ENCODE data around the gene TMEM151B. TPM values are rescaled to one million over a fixed set of nuclear protein-coding genes. Genes with fewer than 3 reads are reported as not detected.

TMEM151B gene
- total RNA-seq, 8 experiments from 2014 or later, result 0.41 to 21.4 (median 14.3) TPM

GRCh38 chr6:44284867-44285266 is 14.6 kb downstream of the TMEM151B start:
- WGBS, 10 experiments, result 0 to 60% (median 37%) methylated on average over 1 to 3 of the region's 4 CpGs; no CpG with 5 or more reads in 1 of the 10 experiments
- in situ Hi-C loops (cut with MboI; ENCODE audit: low pct_unique_long_range_greater_than_20kb in 2 of 9, low sequenced_read_pairs in 9 of 9, unreplicated experiment in 9 of 9), result no loop called here

GRCh38 chr6:44285552-44286284 is 15.5 kb downstream of the TMEM151B start:
- in situ Hi-C loops (cut with MboI; ENCODE audit: low pct_unique_long_range_greater_than_20kb in 2 of 9, low sequenced_read_pairs in 9 of 9, unreplicated experiment in 9 of 9), result no loop called here
- 17 to 50% (median 37%) methylated on average over 1 to 7 of the region's 25 CpGs; no CpG with 5 or more reads in 2 of the 10 experiments for WGBS, 10 experiments
- Histone ChIP-seq H3K4me1 (replicated peaks in 1 of 2) (no peaks in the 10 kb centered on the region), H3K4me3 (no peak overlapping the region), H3K27ac (no peak overlapping the region)
- ATAC-seq (replicated peaks in 6 of 8), result peak in 2 of 8 experiments; percentile 26 to 59

More at GRCh38 chr6:44284867-44285266, 14.6 kb downstream of the TMEM151B start:
- Histone ChIP-seq H3K4me1 (replicated peaks in 1 of 2) (no peaks in the 10 kb centered on the region), H3K27ac (no peak overlapping the region), H3K4me3 (no peak overlapping the region)
- no peak for ATAC-seq (replicated peaks in 6 of 8)

GRCh38 chr6:44286285-44286565 is 16.0 kb downstream of the TMEM151B start:
- in situ Hi-C loops (cut with MboI; ENCODE audit: low pct_unique_long_range_greater_than_20kb in 2 of 9, low sequenced_read_pairs in 9 of 9, unreplicated experiment in 9 of 9), result no loop called here
- ATAC-seq (replicated peaks in 6 of 8), result no peak
- WGBS, 10 experiments, result 70 to 100% (median 90%) methylated on average over 1 to 7 of the region's 12 CpGs; no CpG with 5 or more reads in 5 of the 10 experiments
- no peak overlapping the region for H3K4me3 ChIP-seq
- H3K4me1 ChIP-seq (replicated peaks in 1 of 2), result no peaks in the 10 kb centered on the region
- H3K27ac ChIP-seq, result no peak overlapping the region

- Histone ChIP-seq H3K4me1 (replicated peaks in 1 of 2) (no peaks in the 10 kb centered on the region), H3K27ac (no peak overlapping the region), H3K4me3 (no peak overlapping the region)
- no peak for ATAC-seq (replicated peaks in 6 of 8)
- 0 to 67% (median 36%) methylated on average over 1 to 2 of the region's 2 CpGs; no CpG with 5 or more reads in 1 of the 10 experiments for WGBS, 10 experiments
- in situ Hi-C loops (cut with MboI; ENCODE audit: low pct_unique_long_range_greater_than_20kb in 2 of 9, low sequenced_read_pairs in 9 of 9, unreplicated experiment in 9 of 9), result no loop called here
Observed at GRCh38 chr6:44286747-44287146, 16.5 kb downstream of the TMEM151B start.

- WGBS, 10 experiments, result 29 to 63% (median 42%) methylated on average over 1 to 4 of the region's 7 CpGs; no CpG with 5 or more reads in 6 of the 10 experiments
- in situ Hi-C loops (cut with MboI; ENCODE audit: low pct_unique_long_range_greater_than_20kb in 2 of 9, low sequenced_read_pairs in 9 of 9, unreplicated experiment in 9 of 9), result no loop called here
Observed at GRCh38 chr6:44289726-44290260, 19.5 kb downstream of the TMEM151B start.

GRCh38 chr6:44291841-44292240 is 21.6 kb downstream of the TMEM151B start:
- H3K4me3 ChIP-seq, result no peak overlapping the region
- H3K27ac ChIP-seq, result no peak overlapping the region
- WGBS, 10 experiments, result 0 to 38% (median 8%) methylated on average over 1 to 3 of the region's 4 CpGs; no CpG with 5 or more reads in 7 of the 10 experiments
- in situ Hi-C loops (cut with MboI; ENCODE audit: low pct_unique_long_range_greater_than_20kb in 2 of 9, low sequenced_read_pairs in 9 of 9, unreplicated experiment in 9 of 9), result no loop called here
- peak in 1 of 8 experiments; percentile 12 for ATAC-seq (replicated peaks in 6 of 8)
- H3K4me1 ChIP-seq (replicated peaks in 1 of 2), result peaks cover under 1 to 4% of the 10 kb centered on the region in 2 donors

More at GRCh38 chr6:44289726-44290260, 19.5 kb downstream of the TMEM151B start:
- Histone ChIP-seq H3K4me1 (replicated peaks in 1 of 2) (no peaks in the 10 kb centered on the region), H3K27ac (no peak overlapping the region), H3K4me3 (no peak overlapping the region)
- peak in 3 of 8 experiments; percentile 9 to 46 (median 31) for ATAC-seq (replicated peaks in 6 of 8)

- 42 to 83% (median 67%) methylated on average over 1 to 3 of the region's 4 CpGs; no CpG with 5 or more reads in 4 of the 10 experiments for WGBS, 10 experiments
- ATAC-seq (replicated peaks in 6 of 8), result no peak
- no peak overlapping the region for H3K4me3 ChIP-seq
- no peak overlapping the region for H3K27ac ChIP-seq
- H3K4me1 ChIP-seq (replicated peaks in 1 of 2), result peaks cover 2 to 7% of the 10 kb centered on the region in 2 donors
- in situ Hi-C loops (cut with MboI; ENCODE audit: low pct_unique_long_range_greater_than_20kb in 2 of 9, low sequenced_read_pairs in 9 of 9, unreplicated experiment in 9 of 9), result no loop called here
Observed at GRCh38 chr6:44292661-44293365, 22.6 kb downstream of the TMEM151B start.

GRCh38 chr6:44294832-44295791 is 24.9 kb downstream of the TMEM151B start:
- in situ Hi-C loops (cut with MboI; ENCODE audit: low pct_unique_long_range_greater_than_20kb in 2 of 9, low sequenced_read_pairs in 9 of 9, unreplicated experiment in 9 of 9), result no loop called here
- no peak for ATAC-seq (replicated peaks in 6 of 8)
- H3K4me3 ChIP-seq, result no peak overlapping the region
- H3K27ac ChIP-seq, result no peak overlapping the region
- 34 to 100% (median 60%) methylated on average over 1 to 3 of the region's 7 CpGs; no CpG with 5 or more reads in 1 of the 10 experiments for WGBS, 10 experiments
- peaks cover 7 to 13% of the 10 kb centered on the region in 2 donors for H3K4me1 ChIP-seq (replicated peaks in 1 of 2)

GRCh38 chr6:44297063-44298038 is 27.1 kb downstream of the TMEM151B start:
- Histone ChIP-seq H3K27ac (no peak overlapping the region), H3K4me3 (peak overlapping the region; percentile 52 to 61 (median 53)), H3K4me1 (replicated peaks in 1 of 2) (peaks cover 7 to 13% of the 10 kb centered on the region in 2 donors)
- 0% methylated on average over 1 to 26 of the region's 86 CpGs; no CpG with 5 or more reads in 8 of the 10 experiments for WGBS, 10 experiments
- in situ Hi-C loops (cut with MboI; ENCODE audit: low pct_unique_long_range_greater_than_20kb in 2 of 9, low sequenced_read_pairs in 9 of 9, unreplicated experiment in 9 of 9), result no loop called here
- ATAC-seq (replicated peaks in 6 of 8), result peak; percentile 82 to 91 (median 89)

- Histone ChIP-seq H3K4me1 (replicated peaks in 1 of 2) (peaks cover 7 to 13% of the 10 kb centered on the region in 2 donors), H3K4me3 (peak overlapping the region; percentile 52 to 61 (median 53)), H3K27ac (no peak overlapping the region)
- in situ Hi-C loops (cut with MboI; ENCODE audit: low pct_unique_long_range_greater_than_20kb in 2 of 9, low sequenced_read_pairs in 9 of 9, unreplicated experiment in 9 of 9), result no loop called here
- whole genome bisulfite sequencing, 10 experiments, result 27 to 100% (median 57%) methylated on average over 1 to 10 of the region's 20 CpGs; no CpG with 5 or more reads in 2 of the 10 experiments
- ATAC-seq (replicated peaks in 6 of 8), result peak in 7 of 8 experiments; percentile 1 to 19 (median 12)
Observed at GRCh38 chr6:44298055-44298803, 28.0 kb downstream of the TMEM151B start.

- in situ Hi-C loops (cut with MboI; ENCODE audit: low pct_unique_long_range_greater_than_20kb in 2 of 9, low sequenced_read_pairs in 9 of 9, unreplicated experiment in 9 of 9), result no loop called here
- no peak overlapping the region for H3K27ac ChIP-seq
- WGBS, 10 experiments, result 0 to 93% (median 43%) methylated on average over 1 to 2 of the region's 3 CpGs; no CpG with 5 or more reads in 6 of the 10 experiments
- no peak for ATAC-seq (replicated peaks in 6 of 8)
- peaks cover 7 to 13% of the 10 kb centered on the region in 2 donors for H3K4me1 ChIP-seq (replicated peaks in 1 of 2)
- H3K4me3 ChIP-seq, result no peak overlapping the region
Observed at GRCh38 chr6:44298864-44299263, 28.6 kb downstream of the TMEM151B start.
